NCI-H524 (cell line): ENCODE results near the gene RLBP1.
"Not testable (repeated sequence)": the region's sequence is repeated elsewhere in the genome, so short reads cannot be mapped to it uniquely, and the experiment has no call there.

ENCODE experiments used
- DNase-seq, 2 experiments: peaks; one replicate each; lab custom pipeline; 2025; lab: John Stamatoyannopoulos, UW

Gene RLBP1

GRCh38 chr15:89221543-89221942, at the start of gene RLBP1:
Gene RLBP1 (minus strand): TSS chr15:89221579. CDS start chr15:89218975, 2,604 bp downstream.
- no peak for DNase-seq

- DNase-seq, result not testable (repeated sequence)
Observed at GRCh38 chr15:89250142-89250541, 28.8 kb upstream of the RLBP1 start.

GRCh38 chr15:89248584-89248983, 27.2 kb upstream of the RLBP1 start:
- no peak for DNase-seq

GRCh38 chr15:89247446-89247845, 26.1 kb upstream of the RLBP1 start:
- DNase-seq, result no peak

- peak in 1 of 2 experiments; percentile 46 for DNase-seq
Observed at GRCh38 chr15:89244574-89244903, 23.2 kb upstream of the RLBP1 start.

- peak; percentile 93 to 96 for DNase-seq
Observed at GRCh38 chr15:89243691-89244573, 22.6 kb upstream of the RLBP1 start, which contains the start of gene FANCI. Gene FANCI (plus strand): TSS chr15:89243979. CDS start chr15:89247648, 3,669 bp downstream.

- no peak for DNase-seq
Observed at GRCh38 chr15:89243046-89243690, 21.8 kb upstream of the RLBP1 start.

- DNase-seq, result not testable (repeated sequence)
Observed at GRCh38 chr15:89239883-89240810, 18.8 kb upstream of the RLBP1 start.

GRCh38 chr15:89231832-89232231, 10.5 kb upstream of the RLBP1 start:
- DNase-seq, result no peak

GRCh38 chr15:89230277-89230676, 8.9 kb upstream of the RLBP1 start:
- DNase-seq, result no peak

GRCh38 chr15:89227425-89227824, 6.0 kb upstream of the RLBP1 start:
- DNase-seq, result no peak

GRCh38 chr15:89226359-89227221, 5.2 kb upstream of the RLBP1 start:
- DNase-seq, result no peak

- no peak for DNase-seq
Observed at GRCh38 chr15:89225588-89225987, 4.2 kb upstream of the RLBP1 start.

GRCh38 chr15:89218531-89218930, 2.8 kb downstream of the RLBP1 start:
- DNase-seq, result no peak

- no peak for DNase-seq
Observed at GRCh38 chr15:89217686-89218376, 3.5 kb downstream of the RLBP1 start.

- no peak for DNase-seq
Observed at GRCh38 chr15:89217031-89217430, 4.3 kb downstream of the RLBP1 start.

- no peak for DNase-seq
Observed at GRCh38 chr15:89215627-89216026, 5.8 kb downstream of the RLBP1 start.

- DNase-seq, result no peak
Observed at GRCh38 chr15:89211678-89212170, 9.7 kb downstream of the RLBP1 start.

GRCh38 chr15:89209057-89209456, 12.3 kb downstream of the RLBP1 start:
- no peak for DNase-seq

GRCh38 chr15:89208256-89208655, 13.1 kb downstream of the RLBP1 start:
- DNase-seq, result no peak
